Smooth muscle cell (in vitro differentiated cells): Measurements from ENCODE around the gene ST3GAL4. TPM values are rescaled to one million over a fixed set of nuclear protein-coding genes. Genes with fewer than 3 reads are reported as not detected.

Source experiments
- DNase-seq: peaks from one replicate; lab custom pipeline; 2025; ENCODE audit not compliant: unreplicated experiment; lab: John Stamatoyannopoulos, UW
- H2AFZ ChIP-seq: fragments of 200-600 bp; sonication (generic); 2 replicates; pipeline ENCODE4 v1.6.0; 2016; ENCODE audit warnings: antibody characterized with exemption, low read depth, mild to moderate bottlenecking
- H3F3A ChIP-seq: fragments of 200-600 bp; sonication (generic); 2 replicates; pipeline ENCODE4 v1.6.0; 2017; ENCODE audit warnings: antibody characterized with exemption, low read depth
- H3K27ac ChIP-seq: fragments of 200-600 bp; sonication (generic); 2 replicates; pipeline ENCODE4 v1.5.1; 2016; ENCODE audit warnings: low read depth, mild to moderate bottlenecking
- H3K27me3 ChIP-seq: fragments of 200-600 bp; sonication (generic); 2 replicates; pipeline ENCODE4 v1.6.1; 2016; ENCODE audit warnings: low read depth, mild to moderate bottlenecking
- H3K36me3 ChIP-seq: fragments of 200-600 bp; sonication (generic); 2 replicates; pipeline ENCODE4 v1.5.1; 2016; ENCODE audit warnings: low read depth
- H3K4me1 ChIP-seq: fragments of 200-600 bp; sonication (generic); 2 replicates; pipeline ENCODE4 v1.5.1; 2016; ENCODE audit warnings: low read depth
- H3K4me2 ChIP-seq: fragments of 200-600 bp; sonication (generic); 2 replicates; pipeline ENCODE4 v1.6.0; 2016; ENCODE audit warnings: mild to moderate bottlenecking
- H3K4me3 ChIP-seq: fragments of 200-600 bp; sonication (generic); 2 replicates; pipeline ENCODE4 v1.5.1; 2016; ENCODE audit warnings: mild to moderate bottlenecking
- H3K79me2 ChIP-seq: fragments of 200-600 bp; sonication (generic); 2 replicates; pipeline ENCODE4 v1.6.0; 2016; ENCODE audit warnings: low read depth, mild to moderate bottlenecking
- H3K9ac ChIP-seq: fragments of 200-600 bp; sonication (generic); 2 replicates; pipeline ENCODE4 v1.6.0; 2016; ENCODE audit warnings: low read depth
- H3K9me3 ChIP-seq: fragments of 200-600 bp; sonication (generic); replicated peaks from 2 replicates; pipeline ENCODE4 v1.5.1; 2016; ENCODE audit warnings: low read depth
- H4K20me1 ChIP-seq: fragments of 200-600 bp; sonication (generic); 2 replicates; pipeline ENCODE4 v1.6.0; 2016; ENCODE audit warnings: low read depth
- WGBS: methylation state at CpG from one replicate; pipeline ENCODE4 v1.1.7; 2016; ENCODE audit warnings: low lambda C conversion rate; 5-methylcytosine and 5-hydroxymethylcytosine counted together
- polyA plus RNA-seq: library from polyadenylated mRNA; unstranded; fragments of >200 nt; fragmentation: Nextera tagmentation; extraction: Ambion mirVana; gene quantifications from 2 replicates; pipeline ENCODE4 v1.2.1, GENCODE V29; 2016
- total RNA-seq: library from RNA; depleted of rRNA; stranded (reverse); fragments of >200 nt; gene quantifications from 2 replicates; pipeline ENCODE4 v1.2.3, GENCODE V29; 2014
- TF ChIP-seq, protein P1 (sequence below): fragments of 200-600 bp; sonication (generic); IDR thresholded peaks from 2 replicates; pipeline ENCODE4 v1.5.1; 2017; ENCODE audit warnings: borderline replicate concordance, mild to moderate bottlenecking, antibody characterized with exemption; ENCODE audit not compliant: insufficient read depth, poor library complexity, severe bottlenecking

Gene ST3GAL4
- total and polyA plus RNA-seq, 2 experiments from 2014 or later, result 60.3 to 60.9 TPM

DNA sequence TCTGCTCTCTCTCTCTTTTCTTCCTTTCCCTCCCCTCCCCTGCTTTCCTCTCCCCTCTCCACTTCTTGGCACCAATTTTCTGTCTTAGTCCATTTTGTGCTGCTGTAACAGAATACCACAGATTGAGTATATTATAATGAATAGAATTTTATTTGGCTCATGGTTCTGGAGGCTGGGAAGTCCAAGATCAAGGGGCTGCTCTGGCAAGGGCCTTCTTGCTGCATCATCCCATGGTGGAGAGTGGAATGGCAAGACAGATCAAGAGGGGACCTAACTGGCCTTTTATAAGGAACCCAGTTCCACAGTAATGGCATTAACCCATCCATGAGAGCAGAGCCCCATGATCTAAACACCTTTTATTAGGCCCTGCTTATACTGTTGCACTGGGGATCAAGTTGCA is 44.5 kb downstream of the ST3GAL4 start:
- Histone ChIP-seq H3K79me2 (peaks cover 19% of the 10 kb centered on the region), H4K20me1 (peaks cover 76% of the 10 kb centered on the region), H3K4me2 (no peak overlapping the region), H2AFZ (no peak overlapping the region), H3K4me3 (no peak overlapping the region), H3K36me3 (no peaks in the 10 kb centered on the region), H3K27ac (no peak overlapping the region), H3K9ac (no peak overlapping the region), H3K4me1 (peaks cover 23% of the 10 kb centered on the region), H3K9me3 (no peaks in the 10 kb centered on the region), H3K27me3 (no peaks in the 10 kb centered on the region), H3F3A (no peaks in the 10 kb centered on the region)
- TF ChIP-seq, protein P1, sequence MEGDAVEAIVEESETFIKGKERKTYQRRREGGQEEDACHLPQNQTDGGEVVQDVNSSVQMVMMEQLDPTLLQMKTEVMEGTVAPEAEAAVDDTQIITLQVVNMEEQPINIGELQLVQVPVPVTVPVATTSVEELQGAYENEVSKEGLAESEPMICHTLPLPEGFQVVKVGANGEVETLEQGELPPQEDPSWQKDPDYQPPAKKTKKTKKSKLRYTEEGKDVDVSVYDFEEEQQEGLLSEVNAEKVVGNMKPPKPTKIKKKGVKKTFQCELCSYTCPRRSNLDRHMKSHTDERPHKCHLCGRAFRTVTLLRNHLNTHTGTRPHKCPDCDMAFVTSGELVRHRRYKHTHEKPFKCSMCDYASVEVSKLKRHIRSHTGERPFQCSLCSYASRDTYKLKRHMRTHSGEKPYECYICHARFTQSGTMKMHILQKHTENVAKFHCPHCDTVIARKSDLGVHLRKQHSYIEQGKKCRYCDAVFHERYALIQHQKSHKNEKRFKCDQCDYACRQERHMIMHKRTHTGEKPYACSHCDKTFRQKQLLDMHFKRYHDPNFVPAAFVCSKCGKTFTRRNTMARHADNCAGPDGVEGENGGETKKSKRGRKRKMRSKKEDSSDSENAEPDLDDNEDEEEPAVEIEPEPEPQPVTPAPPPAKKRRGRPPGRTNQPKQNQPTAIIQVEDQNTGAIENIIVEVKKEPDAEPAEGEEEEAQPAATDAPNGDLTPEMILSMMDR, result no peak
- no peak for DNase-seq

DNA sequence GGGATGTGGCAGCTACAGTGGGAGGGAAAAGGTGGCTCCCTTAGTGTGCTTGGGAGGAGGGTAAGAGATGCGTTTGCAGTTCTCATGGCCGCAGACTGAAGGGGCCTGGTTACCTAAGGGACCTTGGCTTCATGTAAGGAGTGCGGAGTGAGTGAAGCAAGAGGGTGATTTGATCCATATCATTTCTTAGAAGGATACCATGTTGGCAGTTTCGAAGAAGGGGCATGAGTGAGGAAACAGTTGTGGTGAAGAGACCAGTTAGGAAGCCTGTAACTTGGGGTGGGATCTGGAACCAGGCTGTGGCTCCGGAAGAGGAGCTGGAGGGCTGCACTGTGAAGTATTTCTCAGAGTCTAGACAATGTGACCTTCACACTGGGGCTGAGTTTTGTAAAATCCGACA is 45.0 kb downstream of the ST3GAL4 start:
- Histone ChIP-seq H3K4me2 (no peak overlapping the region), H2AFZ (no peak overlapping the region), H3K4me3 (no peak overlapping the region), H3K27ac (no peak overlapping the region), H3K36me3 (no peaks in the 10 kb centered on the region), H3K79me2 (peaks cover 19% of the 10 kb centered on the region), H3K27me3 (no peaks in the 10 kb centered on the region), H4K20me1 (peaks cover 76% of the 10 kb centered on the region), H3K9me3 (no peaks in the 10 kb centered on the region), H3F3A (no peaks in the 10 kb centered on the region), H3K4me1 (peaks cover 24% of the 10 kb centered on the region), H3K9ac (no peak overlapping the region)
- no peak for DNase-seq
- TF ChIP-seq, protein P1, result no peak
- 96% methylated on average over 6 of the region's 6 CpGs for WGBS

DNA sequence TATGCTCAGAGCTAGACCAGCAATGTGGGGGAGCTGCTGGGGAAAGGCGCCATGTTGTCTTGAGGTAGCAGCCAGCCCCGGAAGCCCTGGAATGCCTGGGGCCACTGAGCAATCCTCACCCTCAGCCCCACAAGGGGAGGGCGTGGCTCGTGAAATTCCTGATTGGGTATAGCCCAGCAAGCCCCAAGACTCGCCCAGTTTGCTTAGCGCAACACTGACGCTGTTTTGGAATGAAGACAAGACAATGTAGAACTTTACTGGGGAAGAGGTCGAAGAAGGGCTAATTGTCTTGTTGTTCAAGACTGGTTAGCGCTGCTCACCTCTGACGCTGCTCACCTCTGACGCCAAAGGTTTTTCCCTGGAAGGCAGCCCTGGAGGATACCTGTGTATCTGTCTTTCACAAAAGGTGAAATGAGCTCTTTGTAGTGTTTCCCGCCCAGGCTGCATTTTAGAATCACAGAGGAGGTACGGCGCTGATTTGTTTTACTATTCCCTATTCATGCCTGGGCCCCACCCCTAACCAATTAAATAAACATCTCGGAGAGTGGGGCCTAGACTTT is 47.6 kb downstream of the ST3GAL4 start:
- H3K9me3 ChIP-seq, result no peaks in the 10 kb centered on the region
- H3F3A ChIP-seq, result no peaks in the 10 kb centered on the region
- peak overlapping the region; percentile 17 for H3K27ac ChIP-seq
- H3K4me2 ChIP-seq, result no peak overlapping the region
- no peak for DNase-seq
- no peak overlapping the region for H3K4me3 ChIP-seq
- TF ChIP-seq, protein P1, result no peak
- H2AFZ ChIP-seq, result no peak overlapping the region
- H3K36me3 ChIP-seq, result no peaks in the 10 kb centered on the region
- peaks cover 24% of the 10 kb centered on the region for H3K4me1 ChIP-seq
- no peak overlapping the region for H3K9ac ChIP-seq
- WGBS, result 72% methylated on average over 15 of the region's 15 CpGs
- peaks cover 71% of the 10 kb centered on the region for H4K20me1 ChIP-seq
- no peaks in the 10 kb centered on the region for H3K27me3 ChIP-seq
- H3K79me2 ChIP-seq, result peaks cover 15% of the 10 kb centered on the region

DNA sequence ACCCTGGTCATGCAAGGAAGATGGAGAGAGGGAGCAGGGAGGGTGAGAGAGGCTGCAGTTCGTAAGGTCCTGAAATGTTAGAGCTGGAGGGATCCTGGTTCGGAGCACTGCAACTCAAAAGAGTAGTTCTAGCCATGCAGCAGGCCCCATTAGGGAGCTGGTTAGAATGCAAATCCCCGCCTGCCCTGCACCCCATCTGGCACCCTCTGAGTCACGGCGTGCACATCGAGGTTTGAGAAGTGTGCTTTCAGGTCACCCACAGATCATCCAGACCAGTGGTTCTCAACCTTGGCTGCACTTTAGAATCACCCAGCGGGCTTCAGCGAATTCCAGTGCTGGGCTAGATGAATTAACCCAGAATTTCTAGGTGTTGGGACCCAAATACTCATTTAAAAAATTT is 48.2 kb downstream of the ST3GAL4 start:
- TF ChIP-seq, protein P1, result no peak
- peaks cover 15% of the 10 kb centered on the region for H3K79me2 ChIP-seq
- no peak overlapping the region for H3K4me3 ChIP-seq
- no peaks in the 10 kb centered on the region for H3F3A ChIP-seq
- no peak overlapping the region for H2AFZ ChIP-seq
- H3K4me1 ChIP-seq, result peaks cover 24% of the 10 kb centered on the region
- no peak overlapping the region for H3K4me2 ChIP-seq
- peak overlapping the region; percentile 58 for H3K27ac ChIP-seq
- H3K36me3 ChIP-seq, result no peaks in the 10 kb centered on the region
- H4K20me1 ChIP-seq, result peaks cover 67% of the 10 kb centered on the region
- WGBS, result 81% methylated on average over 8 of the region's 8 CpGs
- no peak for DNase-seq
- H3K9ac ChIP-seq, result no peak overlapping the region
- no peaks in the 10 kb centered on the region for H3K27me3 ChIP-seq
- H3K9me3 ChIP-seq, result no peaks in the 10 kb centered on the region
